Mesendoderm (in vitro differentiated cells): ENCODE results near the gene SRSF7.

Experiments
- DNase-seq: peaks from one replicate; pipeline ENCODE4 v3.0.0; 2013
- H2AK5ac ChIP-seq: 2 replicates; pipeline ENCODE4 v1.6.1; 2013; ENCODE audit warnings: low read length, inconsistent platforms
- H2BK120ac ChIP-seq: 2 replicates; pipeline ENCODE4 v1.6.1; 2013; ENCODE audit warnings: low read depth, mild to moderate bottlenecking, low read length, moderate library complexity, mixed read lengths
- H2BK15ac ChIP-seq: replicated peaks from 2 replicates; pipeline ENCODE4 v1.6.1; 2013; ENCODE audit warnings: low read depth, mild to moderate bottlenecking, moderate library complexity
- H2BK5ac ChIP-seq: 2 replicates; pipeline ENCODE4 v1.6.1; 2013; ENCODE audit warnings: low read length, inconsistent platforms
- H3K18ac ChIP-seq: 2 replicates; pipeline ENCODE4 v1.6.1; 2013; ENCODE audit warnings: mild to moderate bottlenecking, low read length, mixed read lengths
- H3K23ac ChIP-seq: one replicate; pipeline ENCODE4 v1.6.1; 2013; ENCODE audit warnings: low read length
- H3K27ac ChIP-seq: 2 replicates; pipeline ENCODE4 v1.5.1; 2013; ENCODE audit warnings: low read depth, mild to moderate bottlenecking, inconsistent platforms, low read length, moderate library complexity
- H3K27me3 ChIP-seq: 2 replicates; pipeline ENCODE4 v1.6.1; 2013; ENCODE audit warnings: low read length, control low read depth, mild to moderate bottlenecking, inconsistent platforms; ENCODE audit not compliant: insufficient read depth, poor library complexity
- H3K36me3 ChIP-seq: 2 replicates; pipeline ENCODE4 v1.6.1; 2013; ENCODE audit warnings: low read length, inconsistent platforms; ENCODE audit not compliant: control insufficient read depth, insufficient read depth
- H3K4ac ChIP-seq: one replicate; pipeline ENCODE4 v1.6.1; 2013; ENCODE audit warnings: low read depth, mild to moderate bottlenecking, low read length, moderate library complexity
- H3K4me1 ChIP-seq: 2 replicates; pipeline ENCODE4 v1.6.1; 2013; ENCODE audit warnings: low read depth, low read length, inconsistent platforms; ENCODE audit not compliant: control insufficient read depth
- H3K4me2 ChIP-seq: 2 replicates; pipeline ENCODE4 v1.6.1; 2013; ENCODE audit warnings: low read length
- H3K4me3 ChIP-seq: 2 replicates; pipeline ENCODE4 v1.5.1; 2013; ENCODE audit warnings: mild to moderate bottlenecking, low read length
- H3K56ac ChIP-seq: one replicate; pipeline ENCODE4 v1.6.1; 2013; ENCODE audit warnings: low read length
- H3K79me1 ChIP-seq: 2 replicates; pipeline ENCODE4 v1.6.1; 2013; ENCODE audit warnings: low read length, inconsistent platforms
- H3K79me2 ChIP-seq: 2 replicates; pipeline ENCODE4 v1.6.1; 2013; ENCODE audit warnings: mild to moderate bottlenecking, low read length; ENCODE audit not compliant: control insufficient read depth, insufficient read depth
- H3K9ac ChIP-seq: 2 replicates; pipeline ENCODE4 v1.6.1; 2013; ENCODE audit warnings: low read length, inconsistent platforms
- H4K5ac ChIP-seq: one replicate; pipeline ENCODE4 v1.6.1; 2013; ENCODE audit warnings: low read length
- H4K8ac ChIP-seq: one replicate; pipeline ENCODE4 v1.6.1; 2013; ENCODE audit warnings: low read depth, mild to moderate bottlenecking, control low read depth, low read length, moderate library complexity
- WGBS: extraction: QIAGEN DNeasy Blood & Tissue Kit; methylation state at CpG from one replicate; pipeline ENCODE4 v1.1.7; 2013; ENCODE audit warnings: low lambda C conversion rate, missing lambda C conversion rate; ENCODE audit not compliant: insufficient coverage; ENCODE audit errors: extremely low coverage; 5-methylcytosine and 5-hydroxymethylcytosine counted together

The SRSF7 gene

DNA sequence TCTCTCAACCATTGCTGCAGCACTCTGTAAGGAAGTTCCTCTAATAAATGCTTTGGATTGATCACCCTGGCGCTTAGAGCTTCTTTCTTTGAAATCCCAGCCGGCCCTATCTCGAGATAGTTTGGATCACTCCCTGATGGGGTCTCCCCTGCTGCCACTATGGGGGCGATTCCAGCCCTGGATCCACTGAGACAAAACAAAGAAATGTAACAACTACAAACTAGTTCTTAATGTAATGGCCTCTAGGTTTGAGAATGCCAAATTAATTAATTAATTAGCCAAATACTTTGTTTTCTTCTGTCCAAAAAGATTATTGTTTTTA is 15.2 kb downstream of the SRSF7 start:
- Histone ChIP-seq H3K4ac (no peak overlapping the region), H3K79me1 (no peaks in the 10 kb centered on the region), H3K27me3 (no peaks in the 10 kb centered on the region), H3K9ac (no peak overlapping the region), H4K5ac (no peak overlapping the region), H4K8ac (no peak overlapping the region), H2BK120ac (no peak overlapping the region), H3K18ac (no peak overlapping the region), H3K23ac (no peak overlapping the region), H3K27ac (no peak overlapping the region), H3K4me3 (no peak overlapping the region), H3K36me3 (no peaks in the 10 kb centered on the region), H2AK5ac (no peak overlapping the region), H2BK15ac (no peak overlapping the region), H3K4me1 (no peaks in the 10 kb centered on the region), H3K4me2 (no peak overlapping the region), H2BK5ac (no peak overlapping the region), H3K56ac (no peak overlapping the region), H3K79me2 (no peaks in the 10 kb centered on the region)
- DNase-seq, result no peak
- no CpG with 5 or more reads among the region's 4 CpGs for WGBS

DNA sequence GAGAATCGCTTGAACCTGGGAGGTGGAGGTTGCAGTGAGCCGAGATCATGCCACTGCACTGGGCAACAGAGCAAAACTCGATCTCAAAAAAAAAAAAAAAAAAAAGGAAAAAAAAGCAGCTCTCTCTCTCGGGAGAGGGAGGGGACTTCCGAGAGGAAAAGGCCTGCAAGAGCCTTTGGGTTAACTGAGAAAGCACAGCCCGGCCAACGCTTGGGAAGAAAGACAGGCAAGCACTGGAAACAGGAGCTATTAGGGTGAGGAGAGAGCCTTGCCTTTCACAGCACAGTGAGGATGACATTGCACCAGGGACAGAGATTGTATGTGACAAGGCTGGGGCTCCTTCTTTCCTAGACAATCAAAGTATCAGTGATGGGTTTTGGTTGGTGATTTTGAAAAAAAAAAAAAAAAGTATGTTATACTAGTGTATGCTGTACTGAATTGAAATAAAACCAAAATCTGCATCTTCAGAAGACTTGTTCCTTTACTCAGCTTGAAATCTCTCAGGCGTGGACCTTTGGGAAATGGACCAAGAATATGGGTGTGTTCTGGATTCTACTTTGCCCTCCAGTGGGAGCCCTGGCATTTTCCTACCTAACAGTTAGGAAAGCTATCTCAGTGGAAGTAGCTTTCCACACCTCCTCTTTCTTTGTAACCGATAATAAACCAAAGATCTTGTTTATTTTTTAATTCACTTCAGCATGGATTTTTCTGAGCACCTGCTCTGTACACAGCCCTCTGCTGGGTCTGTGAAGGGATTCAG is 16.7 kb downstream of the SRSF7 start:
- H3K27me3 ChIP-seq, result no peaks in the 10 kb centered on the region
- no peaks in the 10 kb centered on the region for H3K4me1 ChIP-seq
- no peak overlapping the region for H3K18ac ChIP-seq
- H3K36me3 ChIP-seq, result no peaks in the 10 kb centered on the region
- H2BK15ac ChIP-seq, result no peak overlapping the region
- H3K4me3 ChIP-seq, result no peak overlapping the region
- H3K9ac ChIP-seq, result no peak overlapping the region
- H2AK5ac ChIP-seq, result no peak overlapping the region
- no peak overlapping the region for H2BK120ac ChIP-seq
- no peak overlapping the region for H3K4ac ChIP-seq
- no peaks in the 10 kb centered on the region for H3K79me1 ChIP-seq
- no peak for DNase-seq
- no peak overlapping the region for H3K56ac ChIP-seq
- H3K27ac ChIP-seq, result no peak overlapping the region
- no peak overlapping the region for H2BK5ac ChIP-seq
- no peak overlapping the region for H3K23ac ChIP-seq
- H4K8ac ChIP-seq, result no peak overlapping the region
- whole genome bisulfite sequencing, result no CpG with 5 or more reads among the region's 9 CpGs
- H3K4me2 ChIP-seq, result no peak overlapping the region
- no peak overlapping the region for H4K5ac ChIP-seq
- H3K79me2 ChIP-seq, result no peaks in the 10 kb centered on the region

DNA sequence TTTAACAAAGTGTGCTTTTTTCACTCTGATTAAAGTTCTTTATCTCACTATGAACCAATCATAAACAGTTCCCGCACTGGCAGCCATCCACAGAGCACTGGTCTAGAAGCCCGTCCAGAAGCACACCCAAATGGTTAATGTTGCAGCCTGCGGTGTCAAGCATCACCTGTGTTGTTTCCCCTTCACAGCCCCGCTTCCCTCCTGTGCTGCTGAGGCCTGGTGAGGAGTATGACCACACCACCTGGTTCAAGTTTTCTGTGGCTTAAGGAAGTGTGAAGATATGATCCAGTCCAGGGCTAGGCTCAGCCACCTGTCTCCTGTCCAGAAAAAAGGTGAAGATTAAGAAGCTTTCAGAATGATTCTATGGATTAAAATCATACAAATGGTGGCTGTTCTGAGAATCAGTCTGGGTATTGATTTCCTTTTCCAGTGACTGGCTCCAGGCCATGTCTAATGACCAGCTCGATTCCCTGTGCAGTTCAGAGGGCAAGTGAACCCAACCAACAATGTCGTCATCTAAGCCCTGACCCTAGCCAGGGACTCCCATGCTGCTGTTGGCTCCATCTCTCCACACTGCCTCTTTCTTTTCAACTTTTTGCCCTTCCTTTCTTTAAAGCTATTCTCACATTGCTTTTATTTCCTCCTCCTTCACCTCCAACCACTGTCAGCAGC is 17.7 kb downstream of the SRSF7 start:
- Histone ChIP-seq H3K27me3 (no peaks in the 10 kb centered on the region), H3K4me3 (no peak overlapping the region), H2BK15ac (no peak overlapping the region), H3K4ac (no peak overlapping the region), H3K79me2 (no peaks in the 10 kb centered on the region), H3K27ac (no peak overlapping the region), H2BK120ac (no peak overlapping the region), H3K4me2 (no peak overlapping the region), H3K79me1 (no peaks in the 10 kb centered on the region), H2AK5ac (no peak overlapping the region), H3K23ac (no peak overlapping the region), H3K56ac (no peak overlapping the region), H3K4me1 (no peaks in the 10 kb centered on the region), H3K18ac (no peak overlapping the region), H2BK5ac (no peak overlapping the region), H3K36me3 (no peaks in the 10 kb centered on the region), H4K8ac (no peak overlapping the region), H3K9ac (no peak overlapping the region), H4K5ac (no peak overlapping the region)
- no CpG with 5 or more reads among the region's 6 CpGs for WGBS
- no peak for DNase-seq

GRCh38 chr2:38731684-38732221 is 19.4 kb downstream of the SRSF7 start:
- no CpG with 5 or more reads among the region's 14 CpGs for WGBS

DNA sequence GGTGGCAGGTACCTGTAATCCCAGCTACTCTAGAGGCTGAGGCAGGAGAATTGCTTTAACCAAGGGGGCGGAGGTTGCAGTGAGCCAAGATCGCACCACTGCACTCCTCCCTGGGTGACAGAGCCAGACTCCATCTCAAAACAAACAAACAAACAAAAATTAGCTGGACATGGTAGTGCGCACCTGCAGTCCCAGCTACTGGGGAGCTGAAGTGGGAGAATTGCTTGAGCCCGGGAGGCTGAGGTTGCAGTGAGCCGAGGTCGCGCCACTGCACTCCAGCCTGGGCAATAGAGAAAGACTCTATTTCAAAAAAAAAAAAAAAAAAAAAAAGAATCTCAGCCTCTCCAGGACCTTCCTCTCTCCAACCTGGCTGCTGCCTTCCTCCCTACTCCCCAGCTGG is 20.1 kb downstream of the SRSF7 start:
- Histone ChIP-seq H3K9ac (no peak overlapping the region), H3K27ac (no peak overlapping the region), H3K56ac (no peak overlapping the region), H2BK15ac (no peak overlapping the region), H2BK120ac (no peak overlapping the region), H2AK5ac (no peak overlapping the region), H3K79me1 (no peaks in the 10 kb centered on the region), H3K4me3 (no peak overlapping the region), H4K5ac (no peak overlapping the region), H3K4ac (no peak overlapping the region), H3K36me3 (no peaks in the 10 kb centered on the region), H3K4me2 (no peak overlapping the region), H4K8ac (no peak overlapping the region), H3K4me1 (no peaks in the 10 kb centered on the region), H3K79me2 (no peaks in the 10 kb centered on the region), H3K18ac (no peak overlapping the region), H3K23ac (no peak overlapping the region), H2BK5ac (no peak overlapping the region), H3K27me3 (no peaks in the 10 kb centered on the region)
- WGBS, result no CpG with 5 or more reads among the region's 7 CpGs
- DNase-seq, result no peak

More at GRCh38 chr2:38731684-38732221, 19.4 kb downstream of the SRSF7 start:
- Histone ChIP-seq H3K23ac (no peak overlapping the region), H3K18ac (no peak overlapping the region), H2BK5ac (no peak overlapping the region), H3K9ac (no peak overlapping the region), H4K5ac (no peak overlapping the region), H2AK5ac (no peak overlapping the region), H3K79me1 (no peaks in the 10 kb centered on the region), H2BK15ac (no peak overlapping the region), H2BK120ac (no peak overlapping the region), H3K27ac (no peak overlapping the region), H3K79me2 (no peaks in the 10 kb centered on the region), H3K36me3 (no peaks in the 10 kb centered on the region), H3K27me3 (no peaks in the 10 kb centered on the region), H3K4me2 (no peak overlapping the region), H3K4me1 (no peaks in the 10 kb centered on the region), H3K4me3 (no peak overlapping the region), H4K8ac (no peak overlapping the region), H3K4ac (no peak overlapping the region), H3K56ac (no peak overlapping the region)
- DNase-seq, result no peak
